ENCODE measurements around the gene VPS52. TPM values are rescaled to one million over a fixed set of nuclear protein-coding genes. Genes with fewer than 3 reads are reported as not detected.

VPS52 gene
- total RNA-seq, 2 donors from 2014 or later: 31.4 to 43.2 TPM

DNA sequence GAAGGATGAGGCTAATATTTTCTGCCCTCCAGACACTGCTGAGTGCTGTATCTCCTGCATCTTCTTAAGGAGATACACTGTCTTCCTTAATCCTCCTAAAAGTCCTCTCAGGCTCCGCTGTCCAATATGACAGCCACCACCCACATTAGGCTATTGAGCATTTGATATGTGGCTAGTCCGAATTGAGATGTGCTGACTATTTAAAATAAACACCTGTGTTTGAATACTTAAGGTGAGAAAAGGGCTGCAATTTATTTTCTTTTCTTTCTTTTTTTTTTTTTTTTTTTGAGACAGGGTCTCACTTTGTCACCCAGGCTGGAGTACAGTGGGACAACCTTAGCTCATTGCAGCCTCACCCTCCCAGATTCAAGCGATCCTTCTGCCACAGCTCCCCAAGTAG lies 30.2 kb upstream of the VPS52 start:
- DNase-seq (ENCODE audit: low spot score) (no peak), ATAC-seq (ENCODE audit: insufficient number of reproducible peaks, low FRiP score, low read depth) (no peak)
- Histone ChIP-seq H3K4me3 (no peak overlapping the region), H3K9me3 (no peaks in the 10 kb centered on the region), H3K36me3 (peaks cover 19% of the 10 kb centered on the region), H3K4me1 (ENCODE audit: control insufficient read depth in 1 of 2, low read depth in 2 of 2) (peaks cover 15 to 20% of the 10 kb centered on the region in 2 donors), H3K27me3 (replicated peaks; ENCODE audit: insufficient read depth) (no peaks in the 10 kb centered on the region), H3K27ac (no peak overlapping the region)
- TF ChIP-seq, protein P1, sequence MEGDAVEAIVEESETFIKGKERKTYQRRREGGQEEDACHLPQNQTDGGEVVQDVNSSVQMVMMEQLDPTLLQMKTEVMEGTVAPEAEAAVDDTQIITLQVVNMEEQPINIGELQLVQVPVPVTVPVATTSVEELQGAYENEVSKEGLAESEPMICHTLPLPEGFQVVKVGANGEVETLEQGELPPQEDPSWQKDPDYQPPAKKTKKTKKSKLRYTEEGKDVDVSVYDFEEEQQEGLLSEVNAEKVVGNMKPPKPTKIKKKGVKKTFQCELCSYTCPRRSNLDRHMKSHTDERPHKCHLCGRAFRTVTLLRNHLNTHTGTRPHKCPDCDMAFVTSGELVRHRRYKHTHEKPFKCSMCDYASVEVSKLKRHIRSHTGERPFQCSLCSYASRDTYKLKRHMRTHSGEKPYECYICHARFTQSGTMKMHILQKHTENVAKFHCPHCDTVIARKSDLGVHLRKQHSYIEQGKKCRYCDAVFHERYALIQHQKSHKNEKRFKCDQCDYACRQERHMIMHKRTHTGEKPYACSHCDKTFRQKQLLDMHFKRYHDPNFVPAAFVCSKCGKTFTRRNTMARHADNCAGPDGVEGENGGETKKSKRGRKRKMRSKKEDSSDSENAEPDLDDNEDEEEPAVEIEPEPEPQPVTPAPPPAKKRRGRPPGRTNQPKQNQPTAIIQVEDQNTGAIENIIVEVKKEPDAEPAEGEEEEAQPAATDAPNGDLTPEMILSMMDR (IDR thresholded peaks at IDR 0.05): no peak

GRCh38 chr6:33299237-33299944 lies 27.7 kb upstream of the VPS52 start:
- peaks cover 25% of the 10 kb centered on the region for H3K36me3 ChIP-seq
- H3K4me1 ChIP-seq (ENCODE audit: control insufficient read depth in 1 of 2, low read depth in 2 of 2): peaks cover 15 to 20% of the 10 kb centered on the region in 2 donors
- TF ChIP-seq, protein P1 (IDR thresholded peaks at IDR 0.05): peak; percentile 61
- peak overlapping the region; percentile 79 for H3K4me3 ChIP-seq
- H3K27ac ChIP-seq: peak overlapping the region; percentile 92 to 93
- no peaks in the 10 kb centered on the region for H3K27me3 ChIP-seq (replicated peaks; ENCODE audit: insufficient read depth)
- ATAC-seq (ENCODE audit: insufficient number of reproducible peaks, low FRiP score, low read depth) (peak; percentile 67), DNase-seq (ENCODE audit: low spot score) (peak; percentile 72)
- no peaks in the 10 kb centered on the region for H3K9me3 ChIP-seq

- TF ChIP-seq, protein P1 (IDR thresholded peaks at IDR 0.05): no peak
- H3K4me1 ChIP-seq (ENCODE audit: control insufficient read depth in 1 of 2, low read depth in 2 of 2): peaks cover 15 to 20% of the 10 kb centered on the region in 2 donors
These were observed 27.1 kb upstream of the VPS52 start, which contains the start of gene RGL2 for GRCh38 chr6:33298773-33299236. RGL2 (minus strand) TSS chr6:33298942; CDS start chr6:33298610, 332 bp downstream.

DNA sequence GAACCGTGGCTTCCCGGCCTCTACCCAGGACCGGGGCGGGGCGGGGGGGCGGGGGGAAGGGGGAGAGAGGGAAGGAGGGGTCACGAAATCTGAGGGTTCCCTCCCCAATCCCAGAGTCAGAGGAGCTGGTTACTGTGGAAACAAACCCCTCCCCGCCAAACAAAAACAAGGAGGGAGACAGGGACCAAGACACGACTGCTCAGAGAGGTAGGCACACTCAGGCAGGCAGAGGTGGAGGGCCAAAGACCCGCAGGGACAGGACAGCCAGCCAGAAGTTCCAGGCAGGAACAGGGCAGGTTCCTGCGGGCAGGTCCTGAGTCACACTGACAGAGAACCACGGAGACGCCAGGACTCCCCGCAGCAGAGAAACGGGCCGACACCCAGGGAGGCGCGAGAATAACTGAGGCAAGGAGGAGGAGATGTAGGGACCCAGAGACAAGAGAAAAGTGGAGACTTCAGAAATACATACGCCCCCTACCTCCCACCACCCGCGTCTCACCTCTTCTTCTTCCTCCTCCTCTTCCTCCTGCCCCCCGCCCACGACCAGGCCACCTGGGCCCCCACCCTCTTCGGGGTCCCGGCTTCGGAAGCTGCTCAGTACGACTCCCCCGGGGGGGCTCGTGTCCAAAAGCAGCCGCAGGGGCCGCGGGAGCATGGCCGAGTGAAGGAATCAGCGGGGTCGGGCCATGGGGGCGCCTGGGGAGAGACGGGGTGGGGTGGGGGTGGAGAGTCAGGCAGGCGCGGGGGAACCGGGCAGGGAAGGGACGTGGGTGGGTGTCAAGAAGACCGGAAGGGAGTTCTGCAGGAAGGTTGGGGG lies 26.5 kb upstream of the VPS52 start:
- Histone ChIP-seq H3K27ac (peak overlapping the region; percentile 92 to 93), H3K27me3 (replicated peaks; ENCODE audit: insufficient read depth) (no peaks in the 10 kb centered on the region), H3K36me3 (peaks cover 16% of the 10 kb centered on the region), H3K4me3 (peak overlapping the region; percentile 79), H3K9me3 (no peaks in the 10 kb centered on the region), H3K4me1 (ENCODE audit: control insufficient read depth in 1 of 2, low read depth in 2 of 2) (peaks cover 15 to 20% of the 10 kb centered on the region in 2 donors)
- no peak for DNase-seq (ENCODE audit: low spot score)
- TF ChIP-seq, protein P1 (IDR thresholded peaks at IDR 0.05): no peak
- ATAC-seq (ENCODE audit: insufficient number of reproducible peaks, low FRiP score, low read depth): peak; percentile 9

More at GRCh38 chr6:33298773-33299236, 27.1 kb upstream of the VPS52 start, which contains the start of gene RGL2:
- Histone ChIP-seq H3K4me3 (peak within 1 kb of the TSS; percentile 79), H3K27me3 (replicated peaks; ENCODE audit: insufficient read depth) (no peaks in the 10 kb centered on the region), H3K9me3 (no peaks in the 10 kb centered on the region), H3K27ac (peak within 1 kb of the TSS; percentile 92 to 93), H3K36me3 (peaks cover 20% of the 10 kb centered on the region)
- DNase-seq (ENCODE audit: low spot score) (peak; percentile 55), ATAC-seq (ENCODE audit: insufficient number of reproducible peaks, low FRiP score, low read depth) (peak; percentile 41)

All from thoracic aorta (tissue), 2 donors.